Fibroblast of the aortic adventitia (primary cell): ENCODE results near the gene MYO18B. TPM values are rescaled to one million over a fixed set of nuclear protein-coding genes. Genes with fewer than 3 reads are reported as not detected.

ENCODE experiments used
- DNase-seq: peaks from one replicate; pipeline ENCODE4 v3.0.0-alpha.2; 2010; ENCODE audit warnings: low read depth
- H3K4me3 ChIP-seq: 2 replicates; pipeline ENCODE4 v1.5.1; 2011; ENCODE audit warnings: low read depth, mild to moderate bottlenecking, control low read depth, low read length, moderate library complexity
- CTCF ChIP-seq: IDR thresholded peaks from 2 replicates; pipeline ENCODE4 v1.5.1; 2011; ENCODE audit warnings: mild to moderate bottlenecking, low read length, control low read depth, inconsistent platforms; ENCODE audit not compliant: insufficient read depth
- small RNA-seq: library from RNA; depleted of rRNA; stranded (forward); fragments of <200 nt; gene quantifications from one replicate; pipeline ENCODE3, GENCODE V24; 2012
- total RNA-seq: library from RNA; depleted of rRNA; stranded (reverse); fragments of >200 nt; gene quantifications from 2 replicates; pipeline ENCODE4 v1.2.3, GENCODE V29; 2012; ENCODE audit warnings: low replicate concordance

Gene MYO18B
- total RNA-seq, 1 donor = not detected

GRCh38 chr22:26075251-26075650 is 333.3 kb downstream of the MYO18B start:
- TF ChIP-seq CTCF = no peak
- no peak for DNase-seq
- no peak overlapping the region for H3K4me3 ChIP-seq

- no peak for DNase-seq
- no peak overlapping the region for H3K4me3 ChIP-seq
- TF ChIP-seq CTCF = no peak
These were observed 337.0 kb downstream of the MYO18B start for GRCh38 chr22:26079009-26079408.

Small RNA genes within 50 kb of the gene (small RNA-seq; reads per million reads assigned to genes)
- gene RN7SKP169 = not detected
- not detected for gene RNA5SP494
- not detected for gene Z98949.2

Other genes with a start within 250 kb of the MYO18B start
- gene GRK3, start 177.5 kb upstream of the MYO18B start, total RNA-seq = 1.3 and 1.6 TPM in 2 replicates